DOHH2 (cell line): ENCODE data around the gene GLYATL3.

Source experiments
- H3F3A ChIP-seq: fragments of 200-600 bp; sonication (generic), shearing (Covaris generic); 2 replicates; pipeline ENCODE4 v1.6.0; 2016; ENCODE audit warnings: antibody characterized with exemption, mild to moderate bottlenecking; ENCODE audit not compliant: control insufficient read depth, insufficient read depth
- H3K27ac ChIP-seq: fragments of 200-600 bp; sonication (generic); 2 replicates; pipeline ENCODE4 v1.5.1; 2014; ENCODE audit warnings: low read depth, mild to moderate bottlenecking, low read length, moderate library complexity
- H3K27me3 ChIP-seq: fragments of 200-600 bp; sonication (generic); 2 replicates; pipeline ENCODE4 v1.6.1; 2014; ENCODE audit warnings: mild to moderate bottlenecking, low read length, mixed read lengths; ENCODE audit not compliant: control insufficient read depth
- H3K36me3 ChIP-seq: fragments of 200-600 bp; sonication (generic); 2 replicates; pipeline ENCODE4 v1.6.1; 2014; ENCODE audit warnings: mild to moderate bottlenecking, low read length, moderate library complexity, mixed read lengths; ENCODE audit not compliant: control insufficient read depth
- H3K4me1 ChIP-seq: fragments of 200-600 bp; sonication (generic); 2 replicates; pipeline ENCODE4 v1.6.1; 2014; ENCODE audit warnings: mild to moderate bottlenecking, low read length, mixed read lengths; ENCODE audit not compliant: control insufficient read depth
- H3K4me2 ChIP-seq: fragments of 200-600 bp; sonication (generic); 2 replicates; pipeline ENCODE4 v1.6.0; 2014; ENCODE audit warnings: mild to moderate bottlenecking, low read length, moderate library complexity
- H3K4me3 ChIP-seq: fragments of 200-600 bp; sonication (generic); 2 replicates; pipeline ENCODE4 v1.5.1; 2014; ENCODE audit warnings: mild to moderate bottlenecking, low read length, mixed read lengths
- H3K79me2 ChIP-seq: fragments of 200-600 bp; sonication (generic); 2 replicates; pipeline ENCODE4 v1.6.1; 2014; ENCODE audit warnings: mild to moderate bottlenecking, low read length, mixed read lengths; ENCODE audit not compliant: control insufficient read depth
- H3K9me2 ChIP-seq: fragments of 200-600 bp; sonication (generic); replicated peaks from 2 replicates; pipeline ENCODE4 v1.6.1; 2014; ENCODE audit warnings: mild to moderate bottlenecking, low read length, mixed read lengths; ENCODE audit not compliant: control insufficient read depth
- H3K9me3 ChIP-seq: fragments of 200-600 bp; sonication (generic); 2 replicates; pipeline ENCODE4 v1.6.1; 2014; ENCODE audit warnings: antibody characterized with exemption, low read length, mixed read lengths; ENCODE audit not compliant: control insufficient read depth, insufficient read depth
- H4K20me1 ChIP-seq: fragments of 200-600 bp; sonication (generic); 2 replicates; pipeline ENCODE4 v1.6.0; 2014; ENCODE audit warnings: low read depth, mild to moderate bottlenecking, antibody characterized with exemption, low read length, moderate library complexity; ENCODE audit not compliant: control insufficient read depth, insufficient read depth
- CTCF ChIP-seq: fragments of 200-600 bp; sonication (generic); IDR thresholded peaks from one replicate; pipeline ENCODE4 v1.5.1; 2014; ENCODE audit warnings: antibody characterized with exemption, mild to moderate bottlenecking, low read depth, low read length; ENCODE audit not compliant: poor library complexity, severe bottlenecking
- EZH2phosphoT487 ChIP-seq: fragments of 200-600 bp; sonication (generic); IDR thresholded peaks from 2 replicates; pipeline ENCODE4 v1.6.1; 2017; ENCODE audit warnings: borderline replicate concordance, mild to moderate bottlenecking, antibody characterized with exemption, low read length, moderate library complexity, mixed read lengths

GLYATL3 gene

GRCh38 chr6:49541936-49542335, 42.2 kb downstream of the GLYATL3 start:
- H3K36me3 ChIP-seq = no peaks in the 10 kb centered on the region
- H3K9me3 ChIP-seq = no peaks in the 10 kb centered on the region
- H3K27ac ChIP-seq = no peak overlapping the region
- no peaks in the 10 kb centered on the region for H3K79me2 ChIP-seq
- no peaks in the 10 kb centered on the region for H4K20me1 ChIP-seq
- TF ChIP-seq EZH2phosphoT487 (no peak), CTCF (no peak)
- no peaks in the 10 kb centered on the region for H3K27me3 ChIP-seq
- H3K4me1 ChIP-seq = no peaks in the 10 kb centered on the region
- no peaks in the 10 kb centered on the region for H3F3A ChIP-seq
- no peak overlapping the region for H3K4me3 ChIP-seq
- no peak overlapping the region for H3K4me2 ChIP-seq
- no peaks in the 10 kb centered on the region for H3K9me2 ChIP-seq

- H3K9me3 ChIP-seq = no peaks in the 10 kb centered on the region
- H4K20me1 ChIP-seq = no peaks in the 10 kb centered on the region
- TF ChIP-seq CTCF (no peak), EZH2phosphoT487 (no peak)
- no peaks in the 10 kb centered on the region for H3F3A ChIP-seq
- H3K79me2 ChIP-seq = no peaks in the 10 kb centered on the region
- no peaks in the 10 kb centered on the region for H3K27me3 ChIP-seq
- no peaks in the 10 kb centered on the region for H3K4me1 ChIP-seq
- H3K4me3 ChIP-seq = no peak overlapping the region
- H3K9me2 ChIP-seq = no peaks in the 10 kb centered on the region
- no peak overlapping the region for H3K4me2 ChIP-seq
- H3K36me3 ChIP-seq = no peaks in the 10 kb centered on the region
- H3K27ac ChIP-seq = no peak overlapping the region
Observed at GRCh38 chr6:49543087-49543858, 43.5 kb downstream of the GLYATL3 start.

- H3K4me3 ChIP-seq = no peak overlapping the region
- H3K9me3 ChIP-seq = no peaks in the 10 kb centered on the region
Observed at GRCh38 chr6:49546331-49546730, 46.6 kb downstream of the GLYATL3 start.

More at GRCh38 chr6:49546331-49546730, 46.6 kb downstream of the GLYATL3 start:
- Histone ChIP-seq H3K4me1 (no peaks in the 10 kb centered on the region), H4K20me1 (no peaks in the 10 kb centered on the region), H3K79me2 (no peaks in the 10 kb centered on the region), H3K9me2 (no peaks in the 10 kb centered on the region), H3K27ac (no peak overlapping the region), H3K36me3 (no peaks in the 10 kb centered on the region), H3K27me3 (no peaks in the 10 kb centered on the region), H3K4me2 (no peak overlapping the region), H3F3A (no peaks in the 10 kb centered on the region)
- TF ChIP-seq CTCF = no peak
- TF ChIP-seq EZH2phosphoT487 = no peak
